GM12878 (cell line): Measurements from ENCODE around the gene CACNG4. TPM values are rescaled to one million over a fixed set of nuclear protein-coding genes. Genes with fewer than 3 reads are reported as not detected.

Source experiments
- ATAC-seq: fragments of 200-7000 bp; cut with Tn5 transposase; 3 replicates; pipeline ENCODE4 v1.9.1; 2020; ENCODE audit warnings: mild to moderate bottlenecking, moderate library complexity
- BruUV-seq: library from RNA; stranded (reverse); fragments of 400-500 nt; replicated peaks from 2 replicates; lab custom pipeline; 2021; lab: Mats Ljungman, UMichigan
- CTCF ChIA-PET: fragments of 300-600 bp; sonication (Branson Sonifier 250); formaldehyde crosslinking; extraction: SDS; loops from one replicate; lab custom pipeline; 2021; ENCODE audit warnings: inconsistent platforms; lab: Yijun Ruan, JAX
- POLR2A ChIA-PET: fragments of 350-600 bp; formaldehyde crosslinking; extraction: SDS; loops from one replicate; lab custom pipeline; 2021; ENCODE audit warnings: inconsistent platforms; lab: Charles Lee
- RAD21 ChIA-PET: fragments of 300-600 bp; sonication (Branson Sonifier 250); formaldehyde crosslinking; loops from one replicate; lab custom pipeline; 2023; ENCODE audit warnings: antibody characterized with exemption; ENCODE audit not compliant: unreplicated experiment; lab: Charles Lee
- SMC1A ChIA-PET: fragments of 300-600 bp; sonication (Branson Sonifier 250); formaldehyde crosslinking; loops from one replicate; lab custom pipeline; 2023; ENCODE audit not compliant: unreplicated experiment, uncharacterized antibody; lab: Charles Lee
- DNase-seq: peaks from one replicate; pipeline ENCODE4 v3.0.0-alpha.2; 2011; ENCODE audit warnings: low read depth, low spot score
- FAIRE-seq: peaks from 3 replicates; lab custom pipeline; 2011; peaks lifted over from hg19 to GRCh38; lab: Jason Lieb, UNC
- H2AFZ ChIP-seq: 2 replicates; pipeline ENCODE4 v1.6.0; 2011; ENCODE audit warnings: low read depth, low read length, control low read depth; ENCODE audit not compliant: control insufficient read depth
- H3K27ac ChIP-seq: 2 replicates; pipeline ENCODE4 v1.5.1; 2011; ENCODE audit warnings: control low read depth; ENCODE audit not compliant: control insufficient read depth, insufficient read depth
- H3K27me3 ChIP-seq, 2 experiments: replicated peaks in 1 of 2; 2 replicates each; pipeline versions ENCODE4 v1.6.0 to v1.6.1; 2011; ENCODE audit warnings: low read length in 1 of 2; ENCODE audit not compliant: control insufficient read depth in 2 of 2, insufficient read depth in 2 of 2
- H3K36me3 ChIP-seq, 2 experiments: 2 replicates each; pipeline ENCODE4 v1.5.1; 2011; ENCODE audit warnings: low read length in 1 of 2; ENCODE audit not compliant: control insufficient read depth in 2 of 2, insufficient read depth in 2 of 2
- H3K4me1 ChIP-seq: 2 replicates; pipeline ENCODE4 v1.6.1; 2011; ENCODE audit warnings: mild to moderate bottlenecking, low read length, moderate library complexity, mixed read lengths; ENCODE audit not compliant: control insufficient read depth, insufficient read depth
- H3K4me2 ChIP-seq: 2 replicates; pipeline ENCODE4 v1.6.0; 2011; ENCODE audit warnings: control low read depth; ENCODE audit not compliant: control insufficient read depth, insufficient read depth
- H3K4me3 ChIP-seq: fragments of 200-600 bp; sonication (generic); 2 replicates; pipeline ENCODE4 v1.5.1; 2016
- H3K79me2 ChIP-seq: 2 replicates; pipeline ENCODE4 v1.6.0; 2011; ENCODE audit warnings: low read length; ENCODE audit not compliant: control insufficient read depth, insufficient read depth
- H3K9ac ChIP-seq: 2 replicates; pipeline ENCODE4 v1.8.0; 2011; ENCODE audit warnings: low read length, control low read depth, mixed read lengths; ENCODE audit not compliant: control insufficient read depth, insufficient read depth
- H3K9me3 ChIP-seq: replicated peaks from 3 replicates; pipeline ENCODE4 v1.5.1; 2011; ENCODE audit warnings: mild to moderate bottlenecking, low read length; ENCODE audit not compliant: control insufficient read depth, insufficient read depth
- H4K20me1 ChIP-seq: 2 replicates; pipeline ENCODE4 v1.6.0; 2011; ENCODE audit not compliant: control insufficient read depth, insufficient read depth
- BHLHE40 ChIP-seq, 2 experiments: fragments of 450-650 bp in 1 of 2; IDR thresholded peaks; 2 replicates each; pipeline ENCODE4 v1.6.1; 2011 to 2017; ENCODE audit warnings: low read depth in 2 of 2, borderline replicate concordance in 1 of 2, improper control_type of control experiment in 1 of 2, low read length in 1 of 2, mild to moderate bottlenecking in 1 of 2
- CHD1 ChIP-seq: IDR thresholded peaks from 2 replicates; pipeline ENCODE4 v1.6.1; 2012; ENCODE audit warnings: low read depth, low read length, improper control_type of control experiment
- DPF2 ChIP-seq: fragments of 450-650 bp; IDR thresholded peaks from 2 replicates; pipeline ENCODE4 v1.6.1; 2017; ENCODE audit warnings: mild to moderate bottlenecking
- FOS ChIP-seq: IDR thresholded peaks from 3 replicates; pipeline ENCODE4 v1.6.1; 2011; ENCODE audit warnings: borderline replicate concordance; ENCODE audit not compliant: insufficient read length; ENCODE audit errors: extremely low read depth
- KAT2A ChIP-seq: conservative IDR thresholded peaks from 2 replicates; pipeline ENCODE4 v1.6.1; 2011; ENCODE audit warnings: low read depth, low read length; ENCODE audit not compliant: control insufficient read depth
- MEF2A ChIP-seq: IDR thresholded peaks from 2 replicates; pipeline ENCODE4 v1.6.1; 2011; ENCODE audit warnings: low read depth, mild to moderate bottlenecking, low read length, moderate library complexity; ENCODE audit not compliant: insufficient read depth
- MTA2 ChIP-seq: fragments of 450-650 bp; IDR thresholded peaks from 2 replicates; pipeline ENCODE4 v1.6.1; 2016; ENCODE audit warnings: low read depth, mild to moderate bottlenecking, moderate library complexity
- MTA3 ChIP-seq: IDR thresholded peaks from 2 replicates; pipeline ENCODE4 v1.6.1; 2012; ENCODE audit warnings: low read length, inconsistent platforms, borderline replicate concordance
- NFYA ChIP-seq: IDR thresholded peaks from 2 replicates; pipeline ENCODE4 v1.6.1; 2011; ENCODE audit warnings: low read depth, mild to moderate bottlenecking, low read length, improper control_type of control experiment, borderline replicate concordance
- NR2F1 ChIP-seq: fragments of 450-650 bp; conservative IDR thresholded peaks from 2 replicates; pipeline ENCODE4 v1.6.1; 2017; ENCODE audit warnings: mild to moderate bottlenecking
- POU2F2 ChIP-seq: IDR thresholded peaks from 3 replicates; pipeline ENCODE4 v1.6.1; 2011; ENCODE audit warnings: low read depth, mild to moderate bottlenecking, low read length, borderline replicate concordance
- REST ChIP-seq: IDR thresholded peaks from 2 replicates; pipeline ENCODE4 v1.6.1; 2012; ENCODE audit warnings: mild to moderate bottlenecking, low read depth, low read length
- RUNX3 ChIP-seq: IDR thresholded peaks from 2 replicates; pipeline ENCODE4 v1.6.1; 2012; ENCODE audit warnings: low read length, inconsistent platforms
- SRF ChIP-seq, 2 experiments: IDR thresholded peaks; 2 replicates each; pipeline ENCODE4 v1.6.1; 2011; ENCODE audit warnings: low read depth in 2 of 2, low read length in 2 of 2, mild to moderate bottlenecking in 1 of 2, moderate library complexity in 1 of 2
- ZBED1 ChIP-seq: IDR thresholded peaks from 2 replicates; pipeline ENCODE4 v1.6.1; 2016; ENCODE audit warnings: borderline replicate concordance
- ZNF622 ChIP-seq: fragments of 450-650 bp; IDR thresholded peaks from 2 replicates; pipeline ENCODE4 v1.6.1; 2017; ENCODE audit warnings: mild to moderate bottlenecking, inconsistent platforms
- WGBS: methylation state at CpG from one replicate; pipeline ENCODE4 v1.1.6; 2016; ENCODE audit warnings: low lambda C conversion rate; ENCODE audit not compliant: insufficient replicate concordance, insufficient coverage; ENCODE audit errors: missing lambda C conversion rate; 5-methylcytosine and 5-hydroxymethylcytosine counted together
- in situ Hi-C: fragments of 300-500 bp; cut with MboI; formaldehyde crosslinking; loops from 9 replicates; pipeline ENCODE4 v1.14.3; 2018; ENCODE audit warnings: mixed read lengths
- intact Hi-C: fragments of 100-400 bp; cut with micrococcal nuclease; formaldehyde crosslinking; loops from one replicate; pipeline ENCODE4 v1.14.2; 2022; ENCODE audit not compliant: unreplicated experiment
- polyA plus RNA-seq, 11 experiments: library from polyadenylated mRNA; depleted of rRNA in 4 of 11; unstranded in 6 of 11; stranded (reverse) in 5 of 11; fragments of >200 nt; fragmentation: Nextera tagmentation in 4 of 11; fragmentation: Illumina TruSeq in 1 of 11; extraction: Ambion mirVana in 4 of 11; extraction: Trizol in 1 of 11; gene quantifications; 1 replicate in 1 of 11; 2 replicates in 10 of 11; pipeline versions ENCODE4 v1.2.1 to v1.2.3, GENCODE V29; 2011 to 2016; ENCODE audit warnings: inconsistent platforms in 2 of 11, missing spikeins in 2 of 11, low read depth in 1 of 11
- total RNA-seq, 4 experiments: library from RNA; depleted of rRNA in 3 of 4; stranded (reverse); fragments of >200 nt in 3 of 4; fragmentation: Illumina TruSeq in 1 of 4; extraction: Trizol in 1 of 4; gene quantifications; 2 replicates each; pipeline versions ENCODE4 v1.2.1 to v1.2.3, GENCODE V29; 2013 to 2021
- TF ChIP-seq, protein P1 (sequence below): IDR thresholded peaks from 2 replicates; pipeline ENCODE4 v1.6.1; 2012; ENCODE audit warnings: low read length, inconsistent platforms

Gene CACNG4
- total and polyA plus RNA-seq, 10 of the 15 experiments (the other 5 are each of a cell fraction or from before 2014, with no cell fraction given), result 0.08 TPM; not detected in 8

DNA sequence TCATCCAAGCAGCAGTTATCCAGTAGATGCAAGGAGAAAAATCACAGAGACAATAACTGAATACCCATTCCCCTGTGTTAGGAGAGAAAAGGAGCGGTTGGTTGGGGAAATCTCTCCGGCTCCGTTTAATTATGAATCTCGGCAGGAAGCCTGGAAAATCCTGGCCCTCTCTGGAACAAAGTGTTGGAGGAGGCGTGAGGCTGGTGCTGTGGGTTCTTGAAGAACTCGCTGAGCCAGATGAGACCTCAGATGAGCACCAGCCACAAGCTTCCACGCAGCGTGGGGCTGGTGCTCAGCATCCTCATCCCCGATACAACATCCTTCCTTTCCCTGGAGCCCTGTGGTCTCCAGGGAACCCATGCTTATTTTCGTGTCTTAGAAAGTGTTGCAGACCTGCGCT, 39.7 kb downstream of the CACNG4 start:
- POLR2A ChIA-PET, result interaction anchor here (1.2 kb wide), 1 partner anchor 16 kb away, joined by 3 read pairs; no protein-coding TSS in a partner anchor
- FAIRE-seq, result no peak
- H2AFZ ChIP-seq, result no peak overlapping the region
- 38% methylated on average over 11 of the region's 11 CpGs for WGBS
- no peak overlapping the region for H3K4me3 ChIP-seq
- no peak overlapping the region for H3K4me2 ChIP-seq
- CTCF ChIA-PET, result interaction anchor here (1.7 kb wide), 1 partner anchor 78 kb away, joined by 4 read pairs; no protein-coding TSS in a partner anchor
- no peak for DNase-seq
- no peaks in the 10 kb centered on the region; the same call in 2 of the 3 replicates for H3K9me3 ChIP-seq
- H3K27ac ChIP-seq, result no peak overlapping the region
- H3K36me3 ChIP-seq, result no peaks in the 10 kb centered on the region
- intact Hi-C loops (no loop called here), in situ Hi-C loops (no loop called here)
- ATAC-seq, result no peak
- no peaks in the 10 kb centered on the region for H3K4me1 ChIP-seq
- H4K20me1 ChIP-seq, result no peaks in the 10 kb centered on the region
- BruUV-seq, result no TSS peak
- TF ChIP-seq RUNX3 (no peak), BHLHE40 (IDR thresholded peaks at IDR 0.05; ENCODE audit: borderline replicate concordance in 1 of 2, low read depth in 2 of 2, low read length in 1 of 2) (no peak), NFYA (no peak), CHD1 (no peak), REST (no peak), KAT2A (no peak), ZBED1 (no peak), MTA2 (no peak), MEF2A (no peak), ZNF622 (no peak), NR2F1 (no peak), SRF (IDR thresholded peaks at IDR 0.05; ENCODE audit: low read depth in 2 of 2, low read length in 2 of 2) (no peak), POU2F2 (no peak), MTA3 (no peak), FOS (no peak), DPF2 (no peak)
- TF ChIP-seq, protein P1, sequence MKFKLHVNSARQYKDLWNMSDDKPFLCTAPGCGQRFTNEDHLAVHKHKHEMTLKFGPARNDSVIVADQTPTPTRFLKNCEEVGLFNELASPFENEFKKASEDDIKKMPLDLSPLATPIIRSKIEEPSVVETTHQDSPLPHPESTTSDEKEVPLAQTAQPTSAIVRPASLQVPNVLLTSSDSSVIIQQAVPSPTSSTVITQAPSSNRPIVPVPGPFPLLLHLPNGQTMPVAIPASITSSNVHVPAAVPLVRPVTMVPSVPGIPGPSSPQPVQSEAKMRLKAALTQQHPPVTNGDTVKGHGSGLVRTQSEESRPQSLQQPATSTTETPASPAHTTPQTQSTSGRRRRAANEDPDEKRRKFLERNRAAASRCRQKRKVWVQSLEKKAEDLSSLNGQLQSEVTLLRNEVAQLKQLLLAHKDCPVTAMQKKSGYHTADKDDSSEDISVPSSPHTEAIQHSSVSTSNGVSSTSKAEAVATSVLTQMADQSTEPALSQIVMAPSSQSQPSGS, result no peak
- H3K9ac ChIP-seq, result no peak overlapping the region
- SMC1A ChIA-PET, result interaction anchor here (1.2 kb wide), 1 partner anchor 64 kb away, joined by 3 read pairs; no protein-coding TSS in a partner anchor
- H3K27me3 ChIP-seq, result peaks cover 0 to 4% of the 10 kb centered on the region in 2 experiments; a peak in 1 of 4 replicates
- RAD21 ChIA-PET, result no interaction called here
- no peaks in the 10 kb centered on the region for H3K79me2 ChIP-seq
